ENCODE data around the gene SPEF2. TPM values are rescaled to one million over a fixed set of nuclear protein-coding genes. Genes with fewer than 3 reads are reported as not detected.
A peak's percentile ranks its signal among the peaks of the same experiment; 100 is the strongest.

Gene SPEF2
- polyA plus RNA-seq, 1 donor from 2014 or later, result 18.5 TPM

GRCh38 chr5:35647712-35648111 lies 30.0 kb downstream of the SPEF2 start:
- Histone ChIP-seq H3F3A (ENCODE audit: insufficient read depth, low read length, poor library complexity, severe bottlenecking) (no peaks in the 10 kb centered on the region), H2AFZ (ENCODE audit: low read depth, low read length) (no peak overlapping the region)

GRCh38 chr5:35651002-35651756 lies 33.5 kb downstream of the SPEF2 start:
- Histone ChIP-seq H3K9ac (ENCODE audit: low read length) (no peak overlapping the region), H2AFZ (ENCODE audit: low read depth, low read length) (no peak overlapping the region), H3F3A (ENCODE audit: insufficient read depth, low read length, poor library complexity, severe bottlenecking) (no peaks in the 10 kb centered on the region), H3K79me2 (replicated peaks; ENCODE audit: insufficient read depth, low read length) (no peaks in the 10 kb centered on the region), H3K27me3 (ENCODE audit: insufficient read depth, low read depth, low read length) (no peaks in the 10 kb centered on the region), H3K4me2 (ENCODE audit: low read length) (no peak overlapping the region), H3K9me3 (ENCODE audit: low read length) (no peaks in the 10 kb centered on the region), H3K27ac (ENCODE audit: low read length) (no peak overlapping the region), H3K4me3 (ENCODE audit: low read length) (no peak overlapping the region), H3K9me2 (ENCODE audit: insufficient read depth, low read length) (no peaks in the 10 kb centered on the region), H3K36me3 (ENCODE audit: insufficient read depth, low read length) (no peaks in the 10 kb centered on the region), H4K20me1 (ENCODE audit: insufficient read depth) (no peaks in the 10 kb centered on the region)
- TF ChIP-seq SMC3 (conservative IDR thresholded peaks at IDR 0.05; ENCODE audit: poor library complexity), result peak; percentile 41
- peak; percentile 31 for TF ChIP-seq RAD21 (conservative IDR thresholded peaks at IDR 0.05)
- TF ChIP-seq CTCF (IDR thresholded peaks at IDR 0.05; ENCODE audit: poor library complexity, severe bottlenecking), result no peak

More at GRCh38 chr5:35647712-35648111, 30.0 kb downstream of the SPEF2 start:
- Histone ChIP-seq H3K9me2 (ENCODE audit: insufficient read depth, low read length) (no peaks in the 10 kb centered on the region), H3K36me3 (ENCODE audit: insufficient read depth, low read length) (no peaks in the 10 kb centered on the region), H3K27me3 (ENCODE audit: insufficient read depth, low read depth, low read length) (no peaks in the 10 kb centered on the region), H3K9ac (ENCODE audit: low read length) (no peak overlapping the region), H3K4me3 (ENCODE audit: low read length) (no peak overlapping the region), H3K27ac (ENCODE audit: low read length) (no peak overlapping the region), H3K9me3 (ENCODE audit: low read length) (no peaks in the 10 kb centered on the region), H3K4me2 (ENCODE audit: low read length) (no peak overlapping the region), H3K79me2 (replicated peaks; ENCODE audit: insufficient read depth, low read length) (no peaks in the 10 kb centered on the region), H4K20me1 (ENCODE audit: insufficient read depth) (no peaks in the 10 kb centered on the region)
- TF ChIP-seq CTCF (IDR thresholded peaks at IDR 0.05; ENCODE audit: poor library complexity, severe bottlenecking), result no peak
- no peak for TF ChIP-seq TAF1 (IDR thresholded peaks at IDR 0.05; ENCODE audit: low read depth)
- no peak for TF ChIP-seq EZH2 (IDR thresholded peaks at IDR 0.05; ENCODE audit: borderline replicate concordance, insufficient read depth, low read length, poor library complexity, severe bottlenecking)
- TF ChIP-seq MXI1 (conservative IDR thresholded peaks at IDR 0.05; ENCODE audit: poor library complexity, severe bottlenecking), result no peak
- no peak for TF ChIP-seq POLR2AphosphoS5 (IDR thresholded peaks at IDR 0.05)
- TF ChIP-seq RAD21 (conservative IDR thresholded peaks at IDR 0.05), result no peak

GRCh38 chr5:35656721-35657120 lies 39.1 kb downstream of the SPEF2 start:
- H3K79me2 ChIP-seq (replicated peaks; ENCODE audit: insufficient read depth, low read length), result no peaks in the 10 kb centered on the region
- no peaks in the 10 kb centered on the region for H4K20me1 ChIP-seq (ENCODE audit: insufficient read depth)
- H3K9me2 ChIP-seq (ENCODE audit: insufficient read depth, low read length), result no peaks in the 10 kb centered on the region
- no peak overlapping the region for H3K9ac ChIP-seq (ENCODE audit: low read length)
- H3K4me2 ChIP-seq (ENCODE audit: low read length), result no peak overlapping the region
- peak; percentile 41 for TF ChIP-seq REST (IDR thresholded peaks at IDR 0.05; ENCODE audit: borderline replicate concordance)
- no peak for TF ChIP-seq EP300 (conservative IDR thresholded peaks at IDR 0.05; ENCODE audit: poor library complexity, severe bottlenecking)
- no peak overlapping the region for H3K27ac ChIP-seq (ENCODE audit: low read length)
- no peaks in the 10 kb centered on the region for H3K9me3 ChIP-seq (ENCODE audit: low read length)
- no peak overlapping the region for H3K4me3 ChIP-seq (ENCODE audit: low read length)
- no peak overlapping the region for H2AFZ ChIP-seq (ENCODE audit: low read depth, low read length)
- no peaks in the 10 kb centered on the region for H3K36me3 ChIP-seq (ENCODE audit: insufficient read depth, low read length)
- H3K27me3 ChIP-seq (ENCODE audit: insufficient read depth, low read depth, low read length), result no peaks in the 10 kb centered on the region
- no peaks in the 10 kb centered on the region for H3F3A ChIP-seq (ENCODE audit: insufficient read depth, low read length, poor library complexity, severe bottlenecking)

Measured in neural cell (in vitro differentiated cells).